HG03571 (cell line): Measurements from ENCODE around the gene LBX2.

ENCODE experiments used
- ATAC-seq: cut with Tn5 transposase; IDR thresholded peaks from one replicate; pipeline ENCODE4 v1.9.1; 2021; ENCODE audit not compliant: unreplicated experiment

The LBX2 gene

DNA sequence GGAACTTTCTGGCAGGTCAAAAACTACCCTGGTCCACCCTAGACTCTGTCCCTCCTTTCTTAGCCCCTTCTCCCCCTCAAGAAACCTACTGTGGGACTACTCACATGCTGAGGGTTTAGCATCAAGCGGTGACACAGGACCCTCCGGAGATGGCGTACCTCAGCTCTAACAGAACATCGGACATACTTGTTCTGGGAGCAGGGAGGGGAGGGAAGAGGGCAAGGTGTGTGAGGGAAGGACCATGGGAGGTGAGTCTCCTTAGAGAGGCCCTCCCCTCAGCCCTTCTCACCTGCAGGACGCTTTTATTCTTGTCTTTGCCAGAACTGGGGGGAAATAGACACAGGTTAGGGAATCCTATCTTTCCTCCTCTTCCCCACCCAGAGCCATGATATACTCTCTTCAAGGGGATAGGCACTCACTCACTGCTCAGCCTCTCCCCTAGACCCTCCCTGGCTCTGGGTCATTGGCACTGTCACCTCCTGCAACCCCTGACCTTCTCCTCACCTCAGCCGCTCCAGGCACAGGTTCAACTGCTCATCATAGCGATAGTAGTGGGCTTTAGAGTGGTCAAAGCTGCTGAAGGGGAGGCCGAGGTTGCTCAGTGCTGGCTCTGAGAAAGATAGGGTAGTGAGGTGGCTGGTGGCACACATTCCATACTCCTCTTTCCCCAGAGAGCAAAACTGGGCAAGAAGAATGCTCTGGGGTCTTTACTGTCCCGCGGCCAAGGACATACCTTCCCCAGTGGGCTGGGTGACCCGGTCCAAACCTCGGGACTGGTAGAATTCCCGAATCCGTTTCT lies 6.2 kb upstream of the LBX2 start:
- no peak for ATAC-seq

DNA sequence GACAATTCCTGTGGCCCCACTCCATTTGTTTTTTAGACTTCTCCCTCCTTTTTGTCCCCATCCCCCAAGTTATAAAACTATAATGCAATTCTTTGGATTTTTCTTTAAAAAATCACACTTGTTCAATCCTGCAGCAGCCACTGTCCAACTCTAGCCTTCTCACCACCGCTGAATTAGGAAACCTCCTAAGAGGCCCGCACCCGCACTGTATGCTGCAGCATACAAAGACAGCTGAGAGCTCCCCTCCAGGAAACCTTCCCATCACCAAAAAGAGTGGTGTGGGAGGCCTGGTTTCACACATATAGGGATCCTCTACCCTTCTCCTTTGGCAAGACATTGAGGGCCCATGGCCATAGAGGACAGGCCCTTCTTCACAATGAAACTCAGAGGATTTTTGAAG lies 5.2 kb upstream of the LBX2 start:
- no peak for ATAC-seq

DNA sequence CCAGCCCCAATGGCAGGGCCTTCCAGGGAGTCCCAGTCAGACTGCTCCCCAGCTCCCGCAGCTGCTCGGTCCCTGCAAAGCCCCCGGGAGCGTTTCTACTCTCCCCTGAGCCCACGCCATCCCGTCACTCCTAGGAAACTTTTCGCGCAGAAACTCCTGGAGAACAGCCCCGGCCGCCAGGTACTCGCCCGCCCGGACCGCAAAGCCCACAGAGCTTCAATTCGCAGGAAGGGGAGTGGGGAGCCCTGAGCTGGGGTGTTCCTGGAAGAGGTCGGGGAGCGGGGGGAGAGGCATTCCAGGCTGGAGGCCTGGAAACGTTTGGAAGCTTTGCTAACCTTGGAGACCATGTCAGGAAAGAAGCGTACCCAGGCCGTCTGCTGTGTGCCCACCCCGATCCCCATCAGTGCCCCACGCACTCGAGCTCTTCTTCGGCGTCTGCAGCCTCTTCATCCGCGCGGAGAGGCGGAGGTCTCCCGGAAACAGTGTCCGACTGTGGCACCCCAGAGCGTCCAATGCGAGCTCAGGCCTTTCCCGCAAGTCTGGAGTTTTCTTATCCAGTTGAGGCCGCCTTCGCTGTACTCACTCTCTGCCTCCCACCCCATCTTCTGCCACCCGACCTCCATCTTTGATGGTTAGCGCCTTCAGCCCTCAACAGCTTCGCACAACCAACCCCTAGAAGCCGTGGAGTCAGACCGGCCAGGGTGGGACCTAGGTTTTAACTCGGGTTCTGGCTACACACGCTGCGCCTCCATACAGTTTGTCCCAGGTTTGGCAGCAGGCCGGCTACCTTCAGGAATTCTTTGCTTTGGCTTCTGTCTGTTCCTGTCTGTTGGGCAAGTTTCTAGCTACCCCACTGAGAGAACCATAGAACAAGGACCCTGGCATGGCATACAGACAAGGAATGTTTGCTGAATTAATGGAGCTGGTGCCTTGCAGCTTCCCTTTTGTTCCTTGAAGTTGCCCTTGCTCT lies 4.4 kb upstream of the LBX2 start:
- no peak for ATAC-seq

DNA sequence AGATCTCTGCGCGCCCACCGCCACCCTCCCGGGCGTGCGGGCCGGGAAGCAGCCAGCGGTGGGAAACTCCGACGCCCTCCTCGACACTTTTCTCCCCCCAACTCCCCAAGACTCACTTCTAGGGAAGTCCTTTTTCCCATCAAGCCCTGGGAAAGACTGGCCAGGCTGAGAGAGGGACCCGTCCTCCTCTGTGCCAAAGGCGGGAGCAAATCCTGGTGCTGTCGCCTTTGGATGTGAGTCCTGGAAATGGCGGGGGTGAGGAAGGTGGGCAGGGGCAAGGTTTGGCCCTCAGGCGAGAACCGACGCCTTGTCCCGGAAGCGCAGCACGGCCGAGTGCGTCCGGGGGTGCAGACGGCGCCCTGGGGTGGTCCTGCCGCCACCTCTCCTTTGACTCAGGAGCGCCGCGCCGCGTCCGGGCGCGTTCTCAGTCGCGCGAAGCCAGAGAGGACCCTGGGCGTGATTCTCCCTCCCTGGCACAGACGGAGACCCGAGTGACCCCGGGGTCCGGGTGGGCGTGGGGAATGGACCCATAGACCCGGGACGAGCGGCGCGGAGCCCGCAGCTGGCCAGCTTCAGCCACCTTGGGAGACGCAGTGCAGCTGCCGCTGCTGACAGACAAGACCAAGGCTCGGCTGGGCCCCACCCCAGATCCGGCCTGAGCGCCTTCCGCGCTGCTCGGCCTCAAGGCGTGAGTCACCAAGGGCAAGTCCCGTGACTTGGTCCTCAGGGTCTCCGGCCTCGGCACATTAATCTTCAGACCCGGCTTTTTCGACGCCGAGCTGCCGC lies 3.5 kb upstream of the LBX2 start:
- ATAC-seq, result no peak

DNA sequence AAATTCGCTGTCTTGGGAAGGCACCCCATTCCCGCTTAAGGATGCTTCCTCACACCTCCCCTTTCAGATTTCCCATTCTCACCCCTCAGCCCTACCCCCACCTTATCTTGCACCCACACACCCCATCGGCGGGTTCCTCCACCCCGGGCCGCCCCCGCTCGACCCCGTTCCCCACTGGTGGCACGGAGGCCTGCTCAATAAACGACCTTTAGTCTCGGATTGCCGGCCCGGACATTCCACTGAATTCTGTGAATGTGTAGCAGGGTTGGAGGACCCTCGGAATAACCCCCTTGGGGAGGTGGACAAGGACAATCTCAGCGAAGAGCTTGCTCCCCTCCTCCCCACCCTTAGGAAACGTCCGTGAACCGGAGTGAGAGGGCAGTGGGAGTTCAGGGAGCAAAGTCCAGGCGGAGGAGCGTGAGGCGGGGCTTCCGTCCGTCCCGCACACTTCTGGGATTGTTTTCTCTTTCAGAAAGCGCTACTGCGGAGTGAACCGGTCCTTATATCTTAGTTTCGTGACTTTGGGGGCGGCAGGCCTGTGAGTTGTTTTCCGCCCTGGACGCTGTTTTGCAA lies 2.8 kb upstream of the LBX2 start:
- no peak for ATAC-seq

DNA sequence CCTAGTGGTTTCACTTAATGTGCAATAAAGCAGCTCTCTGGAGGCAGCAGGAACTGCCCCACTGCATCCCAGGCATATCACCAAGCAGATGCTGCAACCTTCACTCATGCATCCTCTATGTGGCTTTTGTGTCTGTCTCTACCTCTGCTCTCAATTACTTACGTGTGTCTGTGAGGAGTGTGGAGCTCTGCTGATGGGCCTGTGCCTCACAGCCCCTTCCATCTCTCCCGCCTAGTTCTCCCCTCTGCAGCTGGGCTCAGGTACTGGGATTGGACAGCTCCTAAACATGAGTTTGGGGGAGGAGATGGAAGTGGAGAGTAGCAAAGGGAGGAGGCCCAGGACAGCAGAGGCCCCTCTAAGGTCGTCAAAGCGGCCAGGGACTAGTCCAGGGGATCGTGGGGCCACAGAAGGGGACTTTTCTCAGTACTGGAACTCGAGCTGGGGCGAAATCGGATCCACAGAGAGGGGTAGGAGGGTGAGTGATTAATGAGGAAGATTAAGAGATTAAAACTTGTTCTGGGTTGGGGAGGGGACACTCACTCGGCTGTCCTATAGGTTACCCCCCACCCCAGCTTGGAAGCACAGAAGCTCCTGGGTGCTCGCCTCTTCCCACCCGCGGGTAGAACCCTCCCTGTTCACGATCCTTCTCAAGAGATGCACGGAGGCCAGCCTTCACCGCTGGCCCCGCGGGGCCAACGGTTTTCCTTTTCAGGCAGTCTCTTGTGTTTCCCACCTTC lies 2.1 kb upstream of the LBX2 start:
- no peak for ATAC-seq

DNA sequence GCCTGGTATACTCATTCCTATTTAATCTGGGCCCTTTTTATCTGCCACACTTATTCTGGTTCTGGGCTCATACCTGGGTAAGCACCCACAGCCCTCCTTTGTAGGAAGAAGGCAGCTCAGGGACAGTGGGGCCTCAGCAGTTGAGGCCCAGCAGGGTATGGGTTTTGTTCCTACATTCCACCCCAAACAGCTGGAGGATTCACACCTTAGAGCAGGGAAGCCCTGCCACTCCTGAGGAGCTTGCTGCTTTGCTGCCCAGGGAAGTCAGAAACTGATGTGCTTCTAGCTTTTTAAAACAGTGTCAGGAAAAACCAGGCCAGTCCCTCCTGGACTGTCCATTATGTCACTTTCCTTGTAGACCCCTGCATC lies 1.2 kb upstream of the LBX2 start:
- ATAC-seq, result no peak

DNA sequence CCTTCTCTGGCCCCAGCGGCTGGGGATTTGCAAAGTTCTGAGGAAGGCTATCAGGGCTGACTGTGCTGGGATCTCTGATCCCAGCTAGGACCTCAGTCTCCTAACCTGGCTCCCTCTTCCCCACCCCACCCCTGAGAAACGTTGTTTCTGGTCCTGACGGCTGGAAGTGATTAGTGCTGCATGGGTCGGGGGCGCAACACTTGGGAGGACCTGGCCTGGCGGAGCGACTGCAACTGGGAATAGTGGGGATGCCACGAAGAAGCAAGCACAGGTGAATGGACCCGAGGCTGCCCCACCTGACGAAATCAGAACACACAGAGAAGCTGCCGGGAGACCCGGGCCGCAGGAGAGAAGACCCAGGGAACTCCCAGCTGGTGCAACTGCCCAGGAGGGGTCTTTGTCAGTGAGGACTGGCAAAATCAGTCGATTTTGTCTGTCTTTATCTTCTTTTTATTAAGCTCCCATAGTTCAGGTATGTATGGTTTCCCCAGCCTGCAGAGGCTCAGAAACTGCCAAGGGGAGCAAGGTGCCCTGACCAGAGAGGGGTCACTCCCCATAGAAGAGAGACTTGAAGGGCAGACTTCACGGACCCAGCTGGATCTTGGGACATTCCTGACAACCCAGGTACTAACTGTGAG lies 656 bp upstream of the LBX2 start:
- ATAC-seq, result no peak

DNA sequence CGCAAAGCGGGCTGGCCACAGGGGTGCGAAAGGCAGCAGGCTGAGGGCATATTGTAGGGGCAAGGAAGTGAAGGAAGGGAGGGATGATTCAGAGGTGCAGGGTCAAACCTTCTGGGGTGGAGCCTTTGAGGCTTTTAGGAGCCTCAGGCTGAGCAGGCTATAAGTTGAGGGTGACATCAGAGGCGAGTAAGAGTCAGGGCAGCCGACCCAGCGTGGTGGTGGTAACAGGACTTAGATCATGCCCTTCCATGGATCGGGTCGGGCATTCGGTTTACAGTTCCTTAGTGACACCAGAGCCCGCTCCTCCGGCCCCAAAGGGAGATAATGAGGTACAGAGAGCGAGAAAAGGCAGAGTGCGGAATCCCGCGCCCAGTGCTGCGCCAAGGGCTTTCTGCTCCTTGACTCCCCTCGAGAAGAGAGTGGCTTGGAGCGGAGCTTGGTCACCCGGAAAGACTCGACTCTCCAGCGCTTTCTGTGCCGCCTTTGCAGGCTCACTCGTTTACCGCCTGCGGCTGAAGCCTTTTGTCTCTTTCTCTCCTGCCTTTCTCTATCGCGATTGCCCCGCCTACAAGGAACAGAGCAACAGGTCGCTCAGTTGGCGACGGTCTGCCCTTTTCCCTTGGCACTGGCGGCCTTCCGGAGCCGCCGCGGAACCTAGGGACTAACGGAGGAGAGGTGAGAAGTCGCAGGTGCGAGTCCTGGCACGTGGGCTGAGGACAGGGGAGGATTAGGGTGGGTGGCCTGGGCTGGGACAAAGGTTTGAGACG lies 720 bp downstream of the LBX2 start:
- ATAC-seq, result no peak

DNA sequence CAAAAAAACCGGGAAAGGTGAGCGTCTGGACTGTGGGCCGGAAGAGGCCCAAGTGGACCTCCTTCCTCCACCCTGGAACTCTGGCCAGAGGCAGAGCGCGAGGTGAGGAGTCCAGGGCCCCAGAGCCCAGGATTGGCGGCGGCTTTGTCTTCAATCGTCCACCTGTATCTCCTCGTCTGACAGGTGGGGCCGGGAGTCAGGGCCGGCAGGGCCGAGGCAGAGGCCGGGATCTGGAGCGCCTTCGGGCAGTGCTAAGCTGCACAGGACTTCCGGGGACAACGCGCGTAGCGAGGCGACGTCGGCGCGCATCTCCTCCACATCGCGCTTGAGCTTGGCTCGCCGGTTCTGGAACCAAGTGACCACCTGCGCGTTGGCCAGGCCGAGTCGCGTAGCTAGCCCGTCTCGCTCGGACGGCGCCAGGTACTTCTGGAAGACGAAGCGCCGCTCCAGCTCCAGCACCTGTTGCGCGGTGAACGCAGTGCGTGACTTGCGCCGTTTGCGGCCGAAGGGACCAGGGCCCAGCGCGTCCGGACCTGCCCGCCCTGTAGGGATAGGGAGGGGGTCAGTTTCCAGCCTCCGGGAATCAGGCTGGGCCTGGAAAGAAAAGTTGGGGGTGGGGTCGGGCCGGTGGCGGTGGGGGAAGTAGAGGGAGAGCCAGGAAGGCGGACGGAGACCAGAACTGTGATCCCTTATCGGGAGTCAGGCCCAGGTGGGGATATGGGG lies 1.5 kb downstream of the LBX2 start:
- no peak for ATAC-seq

DNA sequence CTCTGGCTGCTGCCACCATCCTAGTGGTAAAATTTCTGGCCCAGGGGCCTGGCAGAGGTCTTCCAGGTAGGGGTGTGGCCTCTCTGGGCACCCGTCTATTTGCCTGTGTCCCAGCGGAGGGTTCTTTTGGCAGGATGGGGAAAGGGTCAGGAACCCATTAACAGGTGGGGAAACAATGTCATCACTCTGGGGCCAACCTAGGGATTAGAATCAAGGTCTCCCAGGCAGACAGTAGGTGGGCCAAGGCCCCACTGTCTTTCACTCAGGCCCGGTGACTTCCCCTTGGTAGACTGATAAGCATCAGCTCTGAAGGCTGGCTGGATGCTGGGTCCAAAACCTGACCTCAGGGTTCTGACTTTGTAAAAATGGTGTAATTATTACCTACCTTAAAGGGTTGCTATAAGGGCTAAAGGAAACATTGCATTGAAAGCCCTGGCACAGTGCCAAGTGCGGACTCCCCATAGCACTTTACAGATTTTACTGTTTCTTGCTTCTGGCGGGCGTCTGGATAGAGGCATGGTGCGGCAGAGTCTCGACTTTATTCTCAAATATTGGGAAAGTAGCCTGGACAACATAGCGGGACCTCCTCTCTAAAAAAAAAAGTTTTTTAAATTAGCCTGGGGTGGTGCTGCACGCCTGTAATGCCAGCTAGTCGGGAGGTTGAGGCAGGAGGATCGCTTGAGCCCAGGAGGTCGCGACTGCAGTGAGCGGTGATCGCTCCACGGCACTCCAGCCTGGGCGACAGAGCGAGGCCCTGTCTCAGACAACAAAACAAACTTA lies 2.2 kb downstream of the LBX2 start:
- ATAC-seq, result no peak

DNA sequence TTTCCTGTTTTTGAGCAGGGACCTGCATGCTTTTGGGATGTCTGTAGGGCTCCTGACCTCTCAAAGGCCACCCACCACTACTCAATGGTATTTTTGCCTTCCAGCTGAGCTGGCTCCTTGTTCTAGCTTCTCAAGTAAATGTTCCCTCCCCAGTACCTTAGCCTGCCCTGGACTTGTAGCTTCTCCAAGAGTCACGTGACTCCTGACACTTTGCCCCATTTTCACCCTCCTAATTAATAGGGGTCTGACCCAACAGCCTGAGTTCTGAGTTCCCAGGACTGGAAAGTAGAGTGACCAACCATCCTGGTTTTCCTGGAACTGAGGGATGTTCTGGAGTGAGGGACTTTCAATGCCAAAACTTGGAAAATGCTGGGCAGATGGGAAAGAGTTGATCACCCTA lies 4.0 kb downstream of the LBX2 start:
- no peak for ATAC-seq

DNA sequence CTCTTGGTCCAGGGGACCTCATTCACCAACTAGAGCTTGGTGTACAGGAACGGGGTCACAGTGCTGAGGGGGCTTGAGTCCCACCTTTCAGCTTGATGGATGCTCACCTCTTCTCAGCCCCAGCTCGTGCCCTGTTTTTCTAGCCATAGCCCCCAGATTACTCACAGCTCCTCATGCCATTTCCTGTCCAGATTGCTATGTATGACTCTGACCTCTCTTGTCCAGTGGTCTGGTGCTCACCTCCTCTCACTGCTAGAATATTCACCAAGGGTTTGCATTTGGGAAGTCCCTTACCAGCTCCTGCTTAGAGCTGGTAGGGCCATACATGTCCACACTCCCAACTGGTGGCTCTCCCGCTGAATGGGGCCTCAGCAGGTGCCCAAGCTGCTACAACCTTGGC lies 5.9 kb downstream of the LBX2 start:
- no peak for ATAC-seq

DNA sequence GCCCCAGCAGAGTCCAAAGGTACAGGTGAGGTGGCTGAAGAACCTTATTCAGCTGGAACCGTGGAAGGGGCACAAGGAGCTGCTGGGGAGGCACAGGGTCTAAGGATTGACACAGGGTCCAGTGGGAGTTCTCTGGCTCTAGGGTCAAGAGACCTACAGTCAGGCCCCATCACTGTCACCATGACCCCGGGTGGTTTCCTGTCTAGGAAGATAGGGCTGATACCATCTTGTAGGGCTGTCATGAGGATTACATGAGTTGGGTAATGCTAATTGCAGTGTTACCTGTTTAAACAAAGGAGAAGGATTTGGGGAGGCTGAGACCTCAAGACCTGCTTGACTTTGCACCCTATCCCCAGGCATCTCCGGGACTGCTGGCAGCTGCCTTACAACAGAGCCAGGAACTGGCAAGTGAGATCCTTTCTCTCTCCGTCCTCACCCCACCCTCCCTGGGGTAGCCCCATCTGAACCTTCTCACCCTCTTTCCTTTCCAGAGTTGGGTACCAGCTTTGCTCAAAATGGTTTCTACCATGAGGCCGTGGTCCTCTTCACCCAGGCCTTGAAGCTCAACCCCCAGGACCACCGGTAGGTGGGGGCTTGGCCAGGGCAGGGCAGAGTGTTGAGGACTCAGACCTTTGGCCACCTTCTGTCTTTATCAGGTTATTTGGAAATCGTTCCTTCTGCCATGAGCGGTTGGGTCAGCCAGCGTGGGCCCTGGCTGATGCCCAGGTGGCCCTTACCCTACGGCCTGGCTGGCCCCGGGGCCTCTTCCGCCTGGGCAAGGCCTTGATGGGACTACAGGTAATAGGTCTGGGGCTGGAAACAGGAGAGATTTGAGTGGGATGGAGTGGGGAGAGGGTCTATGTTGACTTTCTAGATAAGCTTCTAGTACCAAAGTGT lies 7.5 kb downstream of the LBX2 start:
- no peak for ATAC-seq

DNA sequence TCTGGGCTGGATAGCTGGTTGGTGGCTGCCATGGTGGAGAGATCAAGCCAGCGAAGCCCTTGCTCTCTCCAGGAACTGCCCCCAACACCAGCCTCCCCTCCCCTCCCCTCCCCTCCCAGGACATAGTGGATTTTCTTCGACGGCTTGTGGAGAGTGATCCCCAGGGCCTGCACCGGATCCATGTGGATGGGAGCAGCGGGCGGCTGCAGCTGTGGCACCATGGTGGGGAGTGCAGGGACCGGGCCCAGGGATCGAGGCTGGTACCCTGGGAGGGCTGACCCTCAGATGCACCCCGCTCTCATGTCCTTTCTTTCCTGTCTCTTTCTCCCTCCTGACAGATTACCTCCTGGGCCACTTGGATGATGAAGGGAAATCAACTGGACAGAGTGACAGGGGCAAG lies 9.5 kb downstream of the LBX2 start:
- no peak for ATAC-seq

DNA sequence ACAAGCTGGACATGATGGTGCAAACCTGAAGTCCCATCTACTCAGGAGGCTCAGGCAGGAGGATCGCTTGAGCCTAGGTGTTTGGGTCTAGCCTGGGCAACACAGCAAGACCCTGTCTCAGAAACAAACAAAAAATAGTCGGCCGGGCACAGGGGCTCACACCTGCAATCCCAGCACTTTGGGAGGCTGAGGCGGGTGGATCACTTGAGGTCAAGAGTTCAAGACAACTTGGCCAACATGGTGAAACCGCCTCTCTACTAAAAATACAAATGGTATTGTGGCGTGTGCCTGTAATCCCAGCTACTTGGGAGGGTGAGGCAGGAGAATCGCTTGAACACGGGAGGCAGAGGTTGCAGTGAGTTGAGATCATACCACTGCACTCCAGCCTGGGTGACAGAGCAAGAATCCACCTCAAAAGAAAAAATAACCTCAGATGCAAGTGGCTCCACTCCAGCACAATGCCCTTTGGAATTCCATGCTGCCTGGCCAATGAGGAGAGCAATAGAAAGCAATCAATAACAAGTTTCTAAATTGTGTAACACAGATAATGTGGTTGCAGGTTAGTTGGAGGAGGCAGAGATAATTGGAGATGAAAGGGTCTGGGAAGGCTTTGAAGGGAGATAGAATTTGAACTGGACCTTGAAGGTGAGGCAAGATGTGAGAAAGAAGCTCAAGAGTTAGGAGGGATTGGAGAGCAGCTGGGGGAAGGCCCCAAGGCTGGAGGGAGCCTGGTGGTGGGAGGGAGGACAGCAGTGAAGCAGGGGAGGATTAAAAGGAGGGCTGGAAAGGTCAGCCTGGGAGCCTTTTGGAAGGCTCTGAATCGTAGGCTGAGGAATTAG lies 10.5 kb downstream of the LBX2 start:
- no peak for ATAC-seq
